Measurements from ENCODE around the gene EPB41L5.
"Not testable (repeated sequence)": the region's sequence is repeated elsewhere in the genome, so short reads cannot be mapped to it uniquely, and the experiment has no call there.

The EPB41L5 gene

DNA sequence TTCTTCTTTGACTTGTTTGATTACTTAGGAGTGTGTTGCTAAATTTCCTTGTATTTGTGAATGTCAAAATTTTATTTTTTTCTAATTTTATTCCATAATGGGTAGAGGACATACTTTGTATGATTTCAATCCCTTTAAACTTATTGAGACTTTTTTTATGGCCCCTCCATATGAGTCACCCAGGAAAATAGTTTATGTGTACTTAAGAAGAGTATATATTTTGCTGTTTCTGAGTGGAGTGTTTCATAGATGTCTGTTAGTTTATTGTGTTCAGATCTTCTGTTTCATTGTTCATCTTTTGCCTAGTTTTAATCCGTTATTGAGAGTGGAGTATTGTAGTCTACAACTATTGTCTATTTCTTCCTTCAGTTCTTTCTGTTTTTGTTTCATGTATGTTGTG is 81.9 kb downstream of the EPB41L5 start:
- in situ Hi-C loops (cut with HindIII; ENCODE audit: low sequenced_read_pairs): no loop called here

GRCh38 chr2:120100627-120101026 is 87.8 kb downstream of the EPB41L5 start:
- in situ Hi-C loops (cut with HindIII; ENCODE audit: low sequenced_read_pairs): no loop called here

GRCh38 chr2:120103723-120104467 is 91.0 kb downstream of the EPB41L5 start:
- in situ Hi-C loops (cut with HindIII; ENCODE audit: low sequenced_read_pairs): no loop called here

GRCh38 chr2:120104772-120105171 is 91.9 kb downstream of the EPB41L5 start:
- in situ Hi-C loops (cut with HindIII; ENCODE audit: low sequenced_read_pairs): no loop called here

DNA sequence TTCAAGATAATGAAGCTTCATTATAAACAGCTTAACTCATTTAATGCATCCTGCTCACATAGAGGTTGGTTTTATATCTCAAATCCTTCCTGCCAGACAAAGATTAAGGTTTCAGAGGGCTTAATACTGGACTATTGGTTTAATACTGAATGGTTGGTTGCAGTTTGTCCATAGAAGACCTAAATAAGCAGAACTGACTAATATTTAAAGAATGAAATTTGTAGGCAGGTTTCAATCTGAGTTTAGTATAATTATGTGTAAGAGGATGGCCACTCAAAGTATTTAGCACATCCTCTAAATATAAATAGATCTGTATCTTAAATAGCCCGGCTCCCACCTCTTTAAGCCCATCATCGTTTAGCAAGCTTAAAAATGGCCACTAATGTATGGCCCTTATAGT is 92.5 kb downstream of the EPB41L5 start:
- in situ Hi-C loops (cut with HindIII; ENCODE audit: low sequenced_read_pairs): no loop called here

GRCh38 chr2:120108049-120108448 is 95.2 kb downstream of the EPB41L5 start:
- in situ Hi-C loops (cut with HindIII; ENCODE audit: low sequenced_read_pairs): no loop called here

DNA sequence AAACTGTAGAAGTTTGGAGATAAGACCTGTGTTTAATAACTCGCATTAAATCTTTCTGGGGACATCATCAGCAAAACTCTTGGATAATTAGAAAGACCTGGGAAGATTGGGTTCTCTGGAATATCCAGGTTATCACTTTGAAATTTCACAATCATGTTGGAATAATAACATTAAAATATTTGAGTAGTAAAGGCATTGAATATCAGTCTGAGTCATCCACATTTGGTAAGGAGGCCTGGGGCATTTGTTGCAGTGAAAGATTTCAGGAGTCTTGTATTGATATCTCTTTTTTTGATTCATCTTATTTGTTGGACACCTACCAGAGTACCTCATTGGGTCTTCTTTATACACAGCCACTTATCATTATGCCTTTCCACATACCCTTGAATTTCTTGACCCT is 95.9 kb downstream of the EPB41L5 start:
- in situ Hi-C loops (cut with HindIII; ENCODE audit: low sequenced_read_pairs): no loop called here

- in situ Hi-C loops (cut with HindIII; ENCODE audit: low sequenced_read_pairs): no loop called here
Observed at GRCh38 chr2:120109186-120110061, 96.5 kb downstream of the EPB41L5 start.

- in situ Hi-C loops (cut with HindIII; ENCODE audit: low sequenced_read_pairs): no loop called here
Observed at GRCh38 chr2:120110062-120110362, 97.1 kb downstream of the EPB41L5 start.

- in situ Hi-C loops (cut with HindIII; ENCODE audit: low sequenced_read_pairs): no loop called here
Observed at GRCh38 chr2:120110507-120110906, 97.6 kb downstream of the EPB41L5 start.

GRCh38 chr2:120111193-120111592 is 98.3 kb downstream of the EPB41L5 start:
- in situ Hi-C loops (cut with HindIII; ENCODE audit: low sequenced_read_pairs): no loop called here

- in situ Hi-C loops (cut with HindIII; ENCODE audit: low sequenced_read_pairs): no loop called here
Observed at GRCh38 chr2:120118018-120118417, 105.1 kb downstream of the EPB41L5 start.

- in situ Hi-C loops (cut with HindIII; ENCODE audit: low sequenced_read_pairs): no loop called here
Observed at GRCh38 chr2:120118471-120118870, 105.6 kb downstream of the EPB41L5 start.

DNA sequence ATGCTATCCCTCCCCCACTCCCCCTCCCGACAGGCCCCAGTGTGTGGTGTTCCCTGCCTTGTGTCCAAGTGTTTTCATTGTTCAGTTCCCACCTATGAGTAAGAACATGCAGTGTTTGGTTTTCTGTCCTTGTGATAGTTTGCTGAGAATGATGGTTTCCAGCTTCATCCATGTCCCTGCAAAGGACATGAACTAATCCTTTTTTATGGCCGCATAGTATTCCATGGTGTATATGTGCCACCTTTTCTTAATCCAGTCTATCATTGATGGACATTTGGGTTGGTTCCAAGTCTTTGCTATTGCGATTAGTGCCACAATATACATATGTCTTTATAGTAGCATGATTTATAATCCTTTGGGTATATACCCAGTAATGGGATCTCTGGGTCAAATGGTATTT is 108.5 kb downstream of the EPB41L5 start:
- in situ Hi-C loops (cut with HindIII; ENCODE audit: low sequenced_read_pairs): not testable (repeated sequence)

GRCh38 chr2:120123090-120123489 is 110.2 kb downstream of the EPB41L5 start:
- in situ Hi-C loops (cut with HindIII; ENCODE audit: low sequenced_read_pairs): no loop called here

- in situ Hi-C loops (cut with HindIII; ENCODE audit: low sequenced_read_pairs): no loop called here
Observed at GRCh38 chr2:120125195-120125594, 112.3 kb downstream of the EPB41L5 start.

DNA sequence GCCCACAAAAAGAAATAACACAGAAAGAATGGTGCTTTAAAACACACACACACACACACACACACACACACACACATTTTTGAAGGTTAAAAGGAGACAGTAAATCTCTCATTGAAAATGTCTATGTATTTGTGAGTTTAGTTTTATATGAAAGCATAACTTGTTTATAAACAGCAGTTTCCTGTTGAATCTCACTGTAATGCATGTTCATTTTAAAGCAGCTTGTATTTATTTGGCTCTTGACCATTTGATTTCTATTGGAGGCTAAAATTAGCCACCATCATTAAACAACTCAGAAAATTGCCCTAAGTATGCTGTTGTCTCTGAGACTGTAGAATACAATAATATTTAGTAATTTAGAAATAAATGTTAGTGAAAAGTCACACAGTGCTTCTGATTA is 115.3 kb downstream of the EPB41L5 start:
- in situ Hi-C loops (cut with HindIII; ENCODE audit: low sequenced_read_pairs): no loop called here

DNA sequence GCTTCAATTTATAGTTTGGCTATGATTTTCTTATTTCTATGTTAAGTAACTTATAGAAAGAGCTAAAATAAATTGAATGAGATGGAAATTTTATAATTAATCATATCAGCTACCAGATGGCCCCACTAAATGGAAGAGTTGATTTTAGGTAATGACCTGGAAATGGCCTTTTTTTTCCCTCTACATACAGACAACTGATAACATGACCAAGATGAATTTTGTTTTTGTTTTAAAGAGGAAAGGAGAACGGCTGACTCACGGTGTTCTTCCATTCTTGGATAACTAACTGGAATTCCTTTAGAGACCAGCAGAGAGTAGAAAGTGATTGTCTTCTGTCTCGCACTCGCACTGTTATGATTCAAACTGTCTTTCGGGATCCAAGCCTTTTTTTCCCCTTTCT is 119.3 kb downstream of the EPB41L5 start:
- in situ Hi-C loops (cut with HindIII; ENCODE audit: low sequenced_read_pairs): no loop called here

GRCh38 chr2:120132691-120133090 is 119.8 kb downstream of the EPB41L5 start:
- in situ Hi-C loops (cut with HindIII; ENCODE audit: low sequenced_read_pairs): no loop called here

GRCh38 chr2:120133572-120134244 is 120.8 kb downstream of the EPB41L5 start:
- in situ Hi-C loops (cut with HindIII; ENCODE audit: low sequenced_read_pairs): no loop called here

DNA sequence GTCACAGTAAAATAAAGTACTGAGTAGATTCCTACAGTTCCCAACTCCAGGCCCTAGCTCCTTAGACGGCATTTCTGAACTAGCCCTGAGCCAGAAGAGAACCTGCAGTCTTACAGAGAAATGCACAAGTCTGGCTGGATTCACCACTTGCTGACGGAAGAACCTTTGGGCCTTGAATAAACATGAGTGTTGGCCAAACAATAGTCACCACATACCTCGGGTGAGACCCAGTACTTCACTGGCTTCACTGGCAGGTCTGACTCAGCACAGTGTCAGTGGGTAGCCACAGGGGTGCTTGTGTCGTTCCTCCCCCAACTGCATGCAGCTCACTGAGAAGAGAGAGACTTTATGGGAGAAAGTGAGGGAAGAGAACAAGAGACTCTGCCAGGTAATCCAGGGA is 121.4 kb downstream of the EPB41L5 start:
- in situ Hi-C loops (cut with HindIII; ENCODE audit: low sequenced_read_pairs): no loop called here

- in situ Hi-C loops (cut with HindIII; ENCODE audit: low sequenced_read_pairs): not testable (repeated sequence)
Observed at GRCh38 chr2:120135013-120135412, 122.1 kb downstream of the EPB41L5 start.

All from DLD1 (cell line).